ENCODE measurements around the gene KSR1. TPM values are rescaled to one million over a fixed set of nuclear protein-coding genes. Genes with fewer than 3 reads are reported as not detected.

KSR1 gene
- total and polyA plus RNA-seq, 2 of the 8 experiments (the other 6 are each of a cell fraction or from before 2014, with no cell fraction given), result 14.1 to 34.7 TPM

DNA sequence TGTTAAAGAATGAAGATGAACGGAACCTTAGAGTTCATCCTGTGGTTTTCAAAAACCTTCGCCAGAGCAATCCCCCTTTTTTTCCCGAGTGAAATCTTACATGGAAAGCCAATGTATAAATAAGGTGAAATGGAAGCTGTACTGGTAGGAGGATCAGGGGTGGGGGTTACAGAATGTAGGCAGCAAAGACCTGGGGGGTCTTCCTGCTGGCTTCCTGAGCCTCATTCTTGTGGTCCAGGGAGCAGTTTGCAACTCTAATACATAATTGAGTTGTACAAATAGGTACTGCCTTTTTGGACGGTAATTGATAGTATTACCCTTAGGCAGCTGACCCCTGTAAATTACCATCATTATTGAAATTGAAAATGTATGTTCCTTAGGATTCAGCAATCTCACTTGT, 34.1 kb downstream of the KSR1 start:
- Histone ChIP-seq H4K5ac (ENCODE audit: insufficient read length, low read depth, low read length) (no peak overlapping the region), H3K79me2 (ENCODE audit: control insufficient read depth in 1 of 2, insufficient read depth in 2 of 2, low read length in 2 of 2) (peaks cover 0 to 58% of the 10 kb centered on the region in 2 experiments; a peak in 2 of 4 replicates), H3K23ac (ENCODE audit: insufficient read length) (no peak overlapping the region), H3K4me1 (replicated peaks in 1 of 4; ENCODE audit: control insufficient read depth in 3 of 4, insufficient read depth in 4 of 4, low read length in 3 of 4) (peaks cover 27 to 47% (median 32%) of the 10 kb centered on the region in 4 experiments), H4K91ac (replicated peaks; ENCODE audit: insufficient read length, low read length) (no peak overlapping the region), H3K18ac (ENCODE audit: extremely low read depth, low read length) (no peak overlapping the region), H3K27ac (ENCODE audit: low read depth, low read length) (no peak overlapping the region), H3K9ac (replicated peaks in 1 of 4; ENCODE audit: extremely low read depth in 1 of 4, low read depth in 3 of 4, low read length in 3 of 4) (no peak overlapping the region), H2BK20ac (ENCODE audit: low read length) (no peak overlapping the region), H2BK5ac (ENCODE audit: low read depth, low read length) (no peak overlapping the region), H4K8ac (ENCODE audit: extremely low read depth, insufficient read depth, low read length) (no peak overlapping the region), H3K4me3 (ENCODE audit: extremely low read depth in 1 of 4, insufficient read depth in 2 of 4, low read depth in 3 of 4, low read length in 4 of 4) (no peak overlapping the region), H2BK120ac (replicated peaks; ENCODE audit: low read depth, low read length) (no peak overlapping the region), H3K9me3 (ENCODE audit: insufficient read depth in 2 of 2, low read depth in 1 of 2, low read length in 1 of 2) (no peaks in the 10 kb centered on the region; a peak in 1 of 4 replicates), H2AK5ac (ENCODE audit: low read depth, low read length) (no peak overlapping the region), H4K20me1 (replicated peaks in 1 of 2; ENCODE audit: control insufficient read depth in 1 of 2, insufficient read depth in 2 of 2, low read length in 2 of 2) (peaks cover 0 to 1% of the 10 kb centered on the region in 2 experiments), H2BK15ac (ENCODE audit: low read length) (no peak overlapping the region), H3K4me2 (ENCODE audit: insufficient read depth in 1 of 2, low read depth in 2 of 2, low read length in 2 of 2) (peak overlapping the region in 1 of 2 experiments; percentile 42; a peak in 1 of 4 replicates), H3K56ac (replicated peaks; ENCODE audit: insufficient read length, low read depth, low read length) (no peak overlapping the region), H3K4ac (replicated peaks; ENCODE audit: insufficient read length, low read depth, low read length) (no peak overlapping the region), H3K14ac (ENCODE audit: insufficient read length) (no peak overlapping the region), H2AFZ (ENCODE audit: low read length) (no peak overlapping the region), H3K36me3 (ENCODE audit: control insufficient read depth in 2 of 4, insufficient read depth in 4 of 4, low read length in 3 of 4) (no peaks in the 10 kb centered on the region), H3K79me1 (ENCODE audit: low read depth, low read length) (peaks cover 6% of the 10 kb centered on the region), H3K27me3 (replicated peaks in 1 of 4; ENCODE audit: control insufficient read depth in 3 of 4, extremely low read depth in 1 of 4, insufficient read depth in 3 of 4, low read length in 3 of 4) (no peaks in the 10 kb centered on the region), H2BK12ac (ENCODE audit: low read depth, low read length) (no peak overlapping the region), H3K23me2 (ENCODE audit: low read depth, low read length) (no peaks in the 10 kb centered on the region)
- FAIRE-seq (no peak), DNase-seq (ENCODE audit: low read depth in 1 of 2, low spot score in 2 of 2) (no peak)
- TF ChIP-seq KDM1A (IDR thresholded peaks at IDR 0.05; ENCODE audit: borderline replicate concordance, low read length) (no peak), BRCA1 (IDR thresholded peaks at IDR 0.05; ENCODE audit: low read depth, low read length) (no peak), SIRT6 (IDR thresholded peaks at IDR 0.05; ENCODE audit: low read length) (no peak), MAFK (IDR thresholded peaks at IDR 0.05; ENCODE audit: low read depth, low read length) (no peak), RXRA (IDR thresholded peaks at IDR 0.05; ENCODE audit: insufficient read depth, low read depth, low read length) (no peak)
- POLR2A ChIA-PET (ENCODE audit: partially characterized antibody), result no interaction called here
- 83% methylated on average over 4 of the region's 4 CpGs; no CpG with 5 or more reads in 1 of the 2 experiments for WGBS, 2 experiments (ENCODE audit: extremely low coverage in 1 of 2, insufficient coverage in 1 of 2, insufficient read length in 1 of 2, insufficient replicate concordance in 2 of 2, low coverage in 1 of 2, low lambda C conversion rate in 2 of 2, missing lambda C conversion rate in 1 of 2)
- CTCF ChIA-PET (ENCODE audit: partially characterized antibody), result interaction anchor here (0.7 to 2.5 kb wide), 4 partner anchors 18 to 137 kb away, joined by 3 to 5 read pairs (median 4); no protein-coding TSS in a partner anchor

Measured in H1 (cell line).